ENCODE results near the gene CTDNEP1.

CTDNEP1 gene

GRCh38 chr17:7292729-7293128 is 41.2 kb upstream of the CTDNEP1 start:
- TF ChIP-seq, protein P1, sequence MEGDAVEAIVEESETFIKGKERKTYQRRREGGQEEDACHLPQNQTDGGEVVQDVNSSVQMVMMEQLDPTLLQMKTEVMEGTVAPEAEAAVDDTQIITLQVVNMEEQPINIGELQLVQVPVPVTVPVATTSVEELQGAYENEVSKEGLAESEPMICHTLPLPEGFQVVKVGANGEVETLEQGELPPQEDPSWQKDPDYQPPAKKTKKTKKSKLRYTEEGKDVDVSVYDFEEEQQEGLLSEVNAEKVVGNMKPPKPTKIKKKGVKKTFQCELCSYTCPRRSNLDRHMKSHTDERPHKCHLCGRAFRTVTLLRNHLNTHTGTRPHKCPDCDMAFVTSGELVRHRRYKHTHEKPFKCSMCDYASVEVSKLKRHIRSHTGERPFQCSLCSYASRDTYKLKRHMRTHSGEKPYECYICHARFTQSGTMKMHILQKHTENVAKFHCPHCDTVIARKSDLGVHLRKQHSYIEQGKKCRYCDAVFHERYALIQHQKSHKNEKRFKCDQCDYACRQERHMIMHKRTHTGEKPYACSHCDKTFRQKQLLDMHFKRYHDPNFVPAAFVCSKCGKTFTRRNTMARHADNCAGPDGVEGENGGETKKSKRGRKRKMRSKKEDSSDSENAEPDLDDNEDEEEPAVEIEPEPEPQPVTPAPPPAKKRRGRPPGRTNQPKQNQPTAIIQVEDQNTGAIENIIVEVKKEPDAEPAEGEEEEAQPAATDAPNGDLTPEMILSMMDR (conservative IDR thresholded peaks at IDR 0.05): no peak
- no peak overlapping the region for H3K27ac ChIP-seq

DNA sequence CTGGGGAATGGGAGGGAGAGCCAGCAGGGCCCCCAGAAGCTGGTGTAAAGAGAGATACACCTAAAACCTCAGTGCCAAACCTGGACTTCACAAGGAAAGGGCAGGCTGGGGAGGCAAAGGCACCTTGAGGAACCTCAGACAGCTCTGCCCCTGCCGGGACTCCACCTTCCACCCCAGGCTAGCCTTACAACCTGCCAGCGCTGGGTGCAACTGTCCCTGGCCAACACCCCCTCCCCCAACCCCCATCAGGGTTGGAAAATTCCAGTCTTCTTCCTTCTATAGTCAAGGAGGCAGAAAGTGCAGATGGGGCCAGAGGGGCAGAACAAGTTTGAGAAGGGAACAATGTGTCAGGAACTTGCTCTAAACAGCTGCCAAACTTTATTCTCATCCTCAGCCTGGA is 40.7 kb upstream of the CTDNEP1 start:
- TF ChIP-seq, protein P1 (conservative IDR thresholded peaks at IDR 0.05): no peak
- no peak overlapping the region for H3K27ac ChIP-seq

DNA sequence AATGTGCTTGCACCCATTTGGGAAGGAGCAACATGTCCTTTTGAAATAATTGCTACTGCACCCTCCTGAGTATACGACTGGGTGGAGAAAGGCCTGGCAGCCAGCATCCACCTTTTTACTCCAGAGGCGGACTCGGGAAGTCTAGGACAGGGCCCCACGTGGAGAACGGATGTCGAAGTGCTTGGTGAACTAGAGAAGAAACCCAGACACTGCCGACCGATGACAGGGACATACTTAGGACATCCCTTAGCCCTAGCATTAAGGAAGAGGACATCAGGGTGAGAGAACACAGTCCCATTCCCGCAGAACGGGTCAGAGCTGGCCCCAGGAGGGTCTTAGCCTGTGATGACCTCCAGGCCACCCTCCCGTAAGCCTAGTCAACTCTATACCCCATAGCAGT is 39.2 kb upstream of the CTDNEP1 start:
- TF ChIP-seq, protein P1 (conservative IDR thresholded peaks at IDR 0.05): no peak
- no peak overlapping the region for H3K27ac ChIP-seq

DNA sequence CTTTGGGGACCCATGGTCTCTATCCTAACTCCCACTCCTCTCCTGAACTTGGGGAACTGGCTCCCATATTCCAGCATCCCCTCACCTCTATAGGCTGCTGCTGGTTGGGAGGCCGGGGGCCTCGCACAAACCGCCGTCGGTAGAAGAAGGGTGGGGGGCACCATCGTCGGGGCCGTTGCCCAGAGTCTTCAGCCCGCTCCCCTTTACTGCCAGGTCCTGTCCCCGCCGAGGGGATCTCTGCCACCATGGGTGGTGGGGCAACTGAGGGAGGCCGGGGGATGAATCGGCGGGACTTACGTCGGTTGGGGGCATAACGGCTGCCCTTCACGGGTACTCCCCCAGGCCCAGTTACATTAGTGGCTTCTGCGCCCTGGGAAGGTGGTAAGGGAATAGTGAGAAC is 38.6 kb upstream of the CTDNEP1 start:
- TF ChIP-seq, protein P1 (conservative IDR thresholded peaks at IDR 0.05): no peak
- no peak overlapping the region for H3K27ac ChIP-seq

DNA sequence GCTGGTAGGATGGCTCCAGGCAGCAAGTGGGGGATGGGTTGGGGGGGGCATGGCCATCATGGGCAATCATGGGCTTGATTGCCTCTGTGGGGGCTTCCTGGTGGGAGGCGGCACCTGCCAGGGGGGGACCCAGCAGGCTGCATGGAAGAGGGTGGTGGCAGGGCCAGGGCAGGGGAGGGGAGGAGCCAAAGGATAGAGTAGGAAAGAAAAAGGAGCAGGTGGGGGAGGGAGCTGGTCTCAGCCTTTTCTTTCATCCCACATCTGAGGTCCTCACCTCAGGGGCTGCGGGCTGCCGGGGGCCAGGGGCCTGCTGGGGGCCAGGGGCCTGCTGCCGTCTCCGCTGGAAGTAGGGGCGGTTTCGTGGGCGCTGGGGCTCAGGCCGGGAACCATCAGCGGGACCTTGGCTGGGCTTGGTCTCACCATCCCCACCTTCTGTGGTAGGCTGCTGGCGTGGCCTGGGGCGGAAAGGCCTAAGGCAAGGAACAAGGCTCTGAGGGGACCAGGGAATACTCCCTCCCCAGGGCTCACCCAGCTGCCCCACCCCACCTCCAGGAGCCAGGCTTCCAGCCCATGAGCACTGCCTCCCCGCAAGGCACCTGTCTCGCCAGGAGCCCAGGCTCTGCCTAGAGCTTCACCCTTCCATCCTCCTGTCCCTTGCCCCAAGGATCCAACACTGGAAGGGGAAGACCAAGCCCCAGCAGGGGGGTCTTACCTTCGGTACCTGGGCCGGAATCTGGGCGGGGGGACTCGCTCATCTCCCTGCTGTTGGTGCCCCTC is 37.9 kb upstream of the CTDNEP1 start:
- H3K27ac ChIP-seq: no peak overlapping the region
- TF ChIP-seq, protein P1 (conservative IDR thresholded peaks at IDR 0.05): no peak

GRCh38 chr17:7285679-7286078 is 34.1 kb upstream of the CTDNEP1 start:
- H3K27ac ChIP-seq: no peak overlapping the region
- TF ChIP-seq, protein P1 (conservative IDR thresholded peaks at IDR 0.05): no peak

- no peak overlapping the region for H3K27ac ChIP-seq
- TF ChIP-seq, protein P1 (conservative IDR thresholded peaks at IDR 0.05): no peak
Measured at GRCh38 chr17:7284911-7285310, 33.4 kb upstream of the CTDNEP1 start.
